ENCODE results near the gene NAXD. TPM values are rescaled to one million over a fixed set of nuclear protein-coding genes. Genes with fewer than 3 reads are reported as not detected.

Gene NAXD
- polyA plus RNA-seq, 1 experiment = 38.7 TPM

DNA sequence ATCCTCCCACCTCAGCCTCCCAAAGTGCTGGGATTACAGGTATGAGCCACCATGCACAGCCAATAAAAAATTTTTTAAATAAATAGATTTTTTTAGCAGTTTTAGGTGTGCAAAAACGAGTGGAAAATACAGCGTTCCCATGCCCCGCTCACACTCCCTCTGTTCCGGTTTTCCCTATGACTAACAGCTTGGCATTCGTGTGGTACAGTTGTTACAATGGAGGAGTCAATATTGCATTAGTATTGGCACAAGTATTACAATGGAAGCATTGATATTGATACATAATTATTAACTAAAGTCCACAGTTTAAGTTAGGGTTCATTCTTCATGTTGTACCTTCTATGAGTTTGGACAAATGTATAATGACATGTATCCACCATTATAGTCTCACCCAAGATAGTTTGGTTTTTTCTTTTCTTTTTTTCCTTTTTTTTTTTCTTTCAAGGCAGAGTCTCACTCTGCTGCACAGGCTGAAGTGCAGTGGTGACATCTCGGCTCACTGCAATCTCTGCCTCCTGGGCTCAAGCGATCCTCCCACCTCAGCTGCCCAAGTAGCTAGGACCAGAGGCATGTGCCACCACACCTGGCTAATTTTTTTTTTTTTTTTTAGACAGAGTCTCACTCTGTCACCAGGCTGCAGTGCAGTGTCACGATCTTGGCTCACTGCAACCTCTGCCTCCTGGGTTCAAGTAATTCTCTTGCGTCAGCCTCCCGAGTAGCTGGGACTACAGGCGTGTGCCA, 38.4 kb upstream of the NAXD start:
- no peak for DNase-seq (ENCODE audit: low read depth)
- Histone ChIP-seq H3K4me3 (ENCODE audit: low read depth, low read length) (no peak overlapping the region), H3K36me3 (ENCODE audit: control insufficient read depth, insufficient read depth, low read length) (no peaks in the 10 kb centered on the region), H3K27me3 (ENCODE audit: control insufficient read depth, insufficient read depth, low read length) (peaks cover 15% of the 10 kb centered on the region)
- TF ChIP-seq, protein P1, sequence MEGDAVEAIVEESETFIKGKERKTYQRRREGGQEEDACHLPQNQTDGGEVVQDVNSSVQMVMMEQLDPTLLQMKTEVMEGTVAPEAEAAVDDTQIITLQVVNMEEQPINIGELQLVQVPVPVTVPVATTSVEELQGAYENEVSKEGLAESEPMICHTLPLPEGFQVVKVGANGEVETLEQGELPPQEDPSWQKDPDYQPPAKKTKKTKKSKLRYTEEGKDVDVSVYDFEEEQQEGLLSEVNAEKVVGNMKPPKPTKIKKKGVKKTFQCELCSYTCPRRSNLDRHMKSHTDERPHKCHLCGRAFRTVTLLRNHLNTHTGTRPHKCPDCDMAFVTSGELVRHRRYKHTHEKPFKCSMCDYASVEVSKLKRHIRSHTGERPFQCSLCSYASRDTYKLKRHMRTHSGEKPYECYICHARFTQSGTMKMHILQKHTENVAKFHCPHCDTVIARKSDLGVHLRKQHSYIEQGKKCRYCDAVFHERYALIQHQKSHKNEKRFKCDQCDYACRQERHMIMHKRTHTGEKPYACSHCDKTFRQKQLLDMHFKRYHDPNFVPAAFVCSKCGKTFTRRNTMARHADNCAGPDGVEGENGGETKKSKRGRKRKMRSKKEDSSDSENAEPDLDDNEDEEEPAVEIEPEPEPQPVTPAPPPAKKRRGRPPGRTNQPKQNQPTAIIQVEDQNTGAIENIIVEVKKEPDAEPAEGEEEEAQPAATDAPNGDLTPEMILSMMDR (IDR thresholded peaks at IDR 0.05; ENCODE audit: insufficient read depth, low read depth, low read length) = no peak
- ChIA-PET CTCF (interaction anchor here (1.4 kb wide), 1 partner anchor 17 kb away, joined by 4 read pairs; no protein-coding TSS in a partner anchor), POLR2A (no interaction called here)

DNA sequence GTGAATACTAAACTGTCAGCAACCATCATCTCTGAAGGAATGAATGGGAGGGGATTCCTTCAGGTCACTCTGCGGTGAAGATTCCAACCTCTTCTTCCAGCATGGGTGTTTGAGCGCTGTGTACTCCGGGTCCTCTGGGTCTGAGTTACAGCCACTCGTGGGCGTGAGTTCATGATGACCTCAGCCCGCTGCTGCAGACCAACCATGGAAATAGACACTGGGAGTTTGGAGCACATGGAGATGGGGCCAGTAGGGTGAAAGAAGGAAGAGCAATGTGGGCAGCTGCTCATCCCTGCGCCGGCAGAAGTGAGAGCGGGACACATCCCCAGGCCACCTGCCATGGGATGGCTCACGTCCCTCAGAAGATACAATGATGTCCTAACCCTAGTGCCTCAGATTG, 37.0 kb upstream of the NAXD start:
- no peak for DNase-seq (ENCODE audit: low read depth)
- Histone ChIP-seq H3K4me3 (ENCODE audit: low read depth, low read length) (no peak overlapping the region), H3K27me3 (ENCODE audit: control insufficient read depth, insufficient read depth, low read length) (peaks cover 8% of the 10 kb centered on the region), H3K36me3 (ENCODE audit: control insufficient read depth, insufficient read depth, low read length) (no peaks in the 10 kb centered on the region)
- ChIA-PET POLR2A (no interaction called here), CTCF (interaction anchor here (1.4 kb wide), 1 partner anchor 15 kb away, joined by 4 read pairs; no protein-coding TSS in a partner anchor)
- TF ChIP-seq, protein P1 (IDR thresholded peaks at IDR 0.05; ENCODE audit: insufficient read depth, low read depth, low read length) = no peak

DNA sequence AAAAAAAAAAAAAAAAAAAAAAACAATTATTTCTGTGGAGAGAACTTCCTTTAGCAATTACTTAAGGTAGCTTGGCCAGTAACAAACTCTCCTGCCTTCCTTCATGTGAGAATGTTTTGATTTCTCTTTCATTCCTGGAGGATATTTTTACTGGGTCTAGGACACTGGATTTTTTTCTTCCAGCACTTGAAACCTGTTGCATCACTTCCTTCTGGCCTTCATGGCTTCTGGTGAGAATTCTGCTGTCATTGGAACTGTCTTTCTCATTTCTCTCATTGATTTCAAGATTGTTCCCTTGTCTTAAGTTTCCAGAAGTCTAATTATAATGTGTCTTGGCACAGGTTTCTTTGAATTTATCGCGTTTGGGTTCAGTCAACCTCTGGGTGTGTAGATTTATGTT, 34.5 kb upstream of the NAXD start:
- no peak overlapping the region for H3K4me3 ChIP-seq (ENCODE audit: low read depth, low read length)
- DNase-seq (ENCODE audit: low read depth) = no peak
- ChIA-PET CTCF (no interaction called here), POLR2A (no interaction called here)
- H3K27me3 ChIP-seq (ENCODE audit: control insufficient read depth, insufficient read depth, low read length) = peaks cover 3% of the 10 kb centered on the region; the same call in 1 of the 2 replicates
- TF ChIP-seq, protein P1 (IDR thresholded peaks at IDR 0.05; ENCODE audit: insufficient read depth, low read depth, low read length) = no peak
- no peaks in the 10 kb centered on the region for H3K36me3 ChIP-seq (ENCODE audit: control insufficient read depth, insufficient read depth, low read length)

DNA sequence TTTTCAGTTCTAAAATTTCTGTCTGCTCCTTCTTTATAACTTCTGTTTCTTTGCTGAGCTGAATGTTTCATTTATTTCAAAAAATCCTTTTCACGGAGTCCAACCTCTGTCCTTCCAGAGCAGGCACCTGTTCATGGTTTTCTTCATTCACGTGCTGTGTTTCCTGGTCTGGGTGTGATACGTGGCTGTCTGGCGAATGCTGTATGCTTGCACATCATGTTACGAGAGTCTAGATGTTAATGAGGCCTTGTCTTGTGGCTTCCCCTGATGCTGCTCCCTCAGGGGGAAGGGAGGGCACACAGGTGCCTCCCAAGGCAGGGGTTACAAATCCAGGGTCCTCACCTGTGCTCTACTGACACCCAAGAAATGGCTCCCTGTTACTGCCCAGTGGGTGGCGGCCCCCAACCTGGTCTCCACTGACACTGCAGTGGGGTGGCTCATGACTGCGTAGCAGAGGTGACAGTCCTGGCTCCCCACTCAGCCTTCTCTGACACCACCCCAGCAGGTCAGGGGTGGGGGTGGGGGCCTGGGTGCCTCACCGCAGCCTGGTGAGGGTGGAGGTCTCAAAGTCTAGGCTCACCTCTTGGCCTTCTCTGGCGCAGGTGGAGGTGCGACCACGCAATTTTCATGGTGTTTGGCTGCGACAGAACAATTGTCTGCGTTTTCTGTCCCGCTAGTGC, 33.7 kb upstream of the NAXD start:
- H3K4me3 ChIP-seq (ENCODE audit: low read depth, low read length) = no peak overlapping the region
- ChIA-PET CTCF (interaction anchor here (3.0 kb wide), 1 partner anchor 12 kb away, joined by 11 read pairs; no protein-coding TSS in a partner anchor), POLR2A (interaction anchor here (0.6 kb wide), 1 partner anchor 164 kb away, joined by 7 read pairs; no protein-coding TSS in a partner anchor)
- no peak for DNase-seq (ENCODE audit: low read depth)
- no peaks in the 10 kb centered on the region for H3K36me3 ChIP-seq (ENCODE audit: control insufficient read depth, insufficient read depth, low read length)
- peaks cover 3% of the 10 kb centered on the region; the same call in 1 of the 2 replicates for H3K27me3 ChIP-seq (ENCODE audit: control insufficient read depth, insufficient read depth, low read length)
- TF ChIP-seq, protein P1 (IDR thresholded peaks at IDR 0.05; ENCODE audit: insufficient read depth, low read depth, low read length) = no peak

DNA sequence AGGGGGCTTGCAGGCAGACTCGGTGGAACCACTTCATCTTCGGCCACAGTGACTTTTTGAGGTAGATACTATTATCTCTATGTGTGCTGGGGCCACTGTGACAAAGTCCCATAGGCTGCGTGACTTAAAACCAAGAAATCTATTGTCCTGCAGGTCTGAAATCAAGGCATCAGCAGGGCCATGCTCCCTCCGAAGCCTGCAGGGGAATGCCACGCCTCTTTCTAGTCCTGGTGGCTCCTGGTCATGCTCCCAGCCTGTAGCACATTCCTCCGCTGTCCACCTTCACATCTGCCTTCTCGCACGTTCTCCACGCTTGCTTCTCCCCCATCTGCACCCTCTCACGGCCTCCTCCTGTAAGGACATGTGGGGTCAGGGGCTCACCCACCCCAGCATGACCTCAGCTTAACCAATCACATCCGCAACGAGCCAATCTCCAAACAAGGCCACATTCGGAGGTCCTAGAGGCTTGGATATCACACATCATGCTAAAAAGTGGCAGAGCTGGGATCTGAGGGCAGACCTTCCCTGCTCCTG, 32.9 kb upstream of the NAXD start:
- POLR2A ChIA-PET = no interaction called here
- H3K4me3 ChIP-seq (ENCODE audit: low read depth, low read length) = no peak overlapping the region
- H3K27me3 ChIP-seq (ENCODE audit: control insufficient read depth, insufficient read depth, low read length) = peaks cover 3% of the 10 kb centered on the region; the same call in 1 of the 2 replicates
- TF ChIP-seq, protein P1 (IDR thresholded peaks at IDR 0.05; ENCODE audit: insufficient read depth, low read depth, low read length) = no peak
- no peaks in the 10 kb centered on the region for H3K36me3 ChIP-seq (ENCODE audit: control insufficient read depth, insufficient read depth, low read length)
- DNase-seq (ENCODE audit: low read depth) = no peak
- CTCF ChIA-PET = interaction anchor here (3.0 kb wide), 1 partner anchor 11 kb away, joined by 11 read pairs; no protein-coding TSS in a partner anchor
